Measurements from ENCODE around the gene IQCN. TPM values are rescaled to one million over a fixed set of nuclear protein-coding genes. Genes with fewer than 3 reads are reported as not detected.

The IQCN gene
- total and polyA plus RNA-seq, 2 donors (not counting 1 experiment from before 2014, with no cell fraction given): 52.0 to 63.6 TPM

DNA sequence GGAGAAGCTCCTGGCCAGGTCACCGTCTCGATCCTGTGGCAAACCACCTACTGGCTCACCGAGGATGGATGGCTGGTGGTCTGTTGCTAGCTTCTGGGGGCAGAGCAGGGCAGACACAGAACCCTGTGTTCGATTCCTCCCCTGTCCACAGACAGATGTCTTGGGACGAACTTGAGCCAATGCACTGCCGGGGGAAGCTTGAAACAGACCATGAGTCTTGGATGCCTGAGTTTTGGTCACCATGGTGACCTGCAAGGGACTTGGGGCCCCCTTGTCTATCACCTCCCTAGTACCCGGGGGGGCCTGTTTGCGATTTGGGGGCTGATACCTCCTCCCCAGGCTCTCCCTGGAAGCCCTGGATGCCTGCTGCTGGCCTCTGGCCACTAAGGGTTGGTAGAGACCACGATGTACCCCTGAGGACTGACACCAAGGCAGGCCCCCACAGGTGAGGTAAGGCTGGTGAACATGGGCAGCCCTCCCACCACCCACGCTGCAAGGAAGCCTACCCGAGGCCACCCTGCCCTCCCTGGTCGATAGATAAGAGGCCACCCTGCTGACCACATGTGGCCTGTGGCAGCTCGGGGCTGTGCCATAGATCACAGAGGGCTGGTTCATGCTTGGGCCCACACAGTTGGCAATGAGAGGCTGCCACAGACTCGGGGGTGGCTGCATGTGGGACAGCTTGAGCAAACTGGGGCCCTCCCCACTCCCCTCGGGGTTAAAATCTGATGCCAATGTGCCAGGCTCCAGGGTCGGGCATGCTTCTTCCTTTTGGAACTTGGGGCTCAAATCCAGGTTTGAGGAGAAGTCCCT lies 10.7 kb downstream of the IQCN start:
- peaks cover 97% of the 10 kb centered on the region for H4K20me1 ChIP-seq (ENCODE audit: control insufficient read depth, insufficient read depth, low read length, poor library complexity, severe bottlenecking)
- no peak overlapping the region for H2AFZ ChIP-seq (ENCODE audit: insufficient read depth, low read depth, low read length, poor library complexity, severe bottlenecking)
- DNase-seq: peak; percentile 52
- peaks cover 1% of the 10 kb centered on the region for H3K4me1 Mint-ChIP-seq
- peaks cover 0 to 64% of the 10 kb centered on the region in 2 experiments for H3K36me3 ChIP-seq (replicated peaks in 1 of 2; ENCODE audit: control extremely low read depth in 1 of 2, control insufficient read depth in 1 of 2, extremely low read depth in 1 of 2, insufficient read depth in 2 of 2, low read length in 1 of 2)
- H3K27ac Mint-ChIP-seq: no peak overlapping the region
- no peak for ATAC-seq (ENCODE audit: low read depth)
- CTCF ChIA-PET: interaction anchor here (1.4 to 1.8 kb wide), 3 partner anchors 9 to 16 kb away, joined by 5 to 9 read pairs (median 5); no protein-coding TSS in a partner anchor
- no peaks in the 10 kb centered on the region for H3K9me3 ChIP-seq (ENCODE audit: control extremely low read depth in 1 of 3, control insufficient read depth in 2 of 3, insufficient read depth in 1 of 3, low read length in 2 of 3)
- H3K9ac ChIP-seq (ENCODE audit: low read length): no peak overlapping the region
- H3K4me3 Mint-ChIP-seq: no peak overlapping the region
- 90% methylated on average over 16 of the region's 16 CpGs for WGBS (ENCODE audit: insufficient coverage)
- no peak overlapping the region for H3K4me2 ChIP-seq (replicated peaks; ENCODE audit: low read depth, low read length, poor library complexity, severe bottlenecking)
- no peaks in the 10 kb centered on the region for H3K27me3 ChIP-seq (replicated peaks in 1 of 4; ENCODE audit: control extremely low read depth in 1 of 4, control insufficient read depth in 3 of 4, insufficient read depth in 4 of 4, low read length in 3 of 4)
- intact Hi-C loops (cut with micrococcal nuclease): no loop called here
- POLR2A ChIA-PET: no interaction called here
- H3K79me2 ChIP-seq (ENCODE audit: control insufficient read depth, insufficient read depth, low read length): peaks cover 80% of the 10 kb centered on the region
- no peak overlapping the region for H3K27ac ChIP-seq (ENCODE audit: low read length in 2 of 2)
- H3K4me3 ChIP-seq (ENCODE audit: control extremely low read depth in 1 of 5, extremely low read depth in 1 of 5, insufficient read depth in 1 of 5, low read depth in 2 of 5, low read length in 4 of 5): no peak overlapping the region
- H3K27me3 Mint-ChIP-seq: no peaks in the 10 kb centered on the region
- no peaks in the 10 kb centered on the region for H3K4me1 ChIP-seq (ENCODE audit: control insufficient read depth in 2 of 2, insufficient read depth in 2 of 2, low read length in 2 of 2)
- no peaks in the 10 kb centered on the region for H3K9me3 Mint-ChIP-seq (ENCODE audit: insufficient read depth)
- no peak for TF ChIP-seq EZH2 (IDR thresholded peaks at IDR 0.05; ENCODE audit: borderline replicate concordance, insufficient read depth, low read depth, low read length, poor library complexity, severe bottlenecking)
- TF ChIP-seq, protein P1, sequence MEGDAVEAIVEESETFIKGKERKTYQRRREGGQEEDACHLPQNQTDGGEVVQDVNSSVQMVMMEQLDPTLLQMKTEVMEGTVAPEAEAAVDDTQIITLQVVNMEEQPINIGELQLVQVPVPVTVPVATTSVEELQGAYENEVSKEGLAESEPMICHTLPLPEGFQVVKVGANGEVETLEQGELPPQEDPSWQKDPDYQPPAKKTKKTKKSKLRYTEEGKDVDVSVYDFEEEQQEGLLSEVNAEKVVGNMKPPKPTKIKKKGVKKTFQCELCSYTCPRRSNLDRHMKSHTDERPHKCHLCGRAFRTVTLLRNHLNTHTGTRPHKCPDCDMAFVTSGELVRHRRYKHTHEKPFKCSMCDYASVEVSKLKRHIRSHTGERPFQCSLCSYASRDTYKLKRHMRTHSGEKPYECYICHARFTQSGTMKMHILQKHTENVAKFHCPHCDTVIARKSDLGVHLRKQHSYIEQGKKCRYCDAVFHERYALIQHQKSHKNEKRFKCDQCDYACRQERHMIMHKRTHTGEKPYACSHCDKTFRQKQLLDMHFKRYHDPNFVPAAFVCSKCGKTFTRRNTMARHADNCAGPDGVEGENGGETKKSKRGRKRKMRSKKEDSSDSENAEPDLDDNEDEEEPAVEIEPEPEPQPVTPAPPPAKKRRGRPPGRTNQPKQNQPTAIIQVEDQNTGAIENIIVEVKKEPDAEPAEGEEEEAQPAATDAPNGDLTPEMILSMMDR (IDR thresholded peaks at IDR 0.05): no peak

DNA sequence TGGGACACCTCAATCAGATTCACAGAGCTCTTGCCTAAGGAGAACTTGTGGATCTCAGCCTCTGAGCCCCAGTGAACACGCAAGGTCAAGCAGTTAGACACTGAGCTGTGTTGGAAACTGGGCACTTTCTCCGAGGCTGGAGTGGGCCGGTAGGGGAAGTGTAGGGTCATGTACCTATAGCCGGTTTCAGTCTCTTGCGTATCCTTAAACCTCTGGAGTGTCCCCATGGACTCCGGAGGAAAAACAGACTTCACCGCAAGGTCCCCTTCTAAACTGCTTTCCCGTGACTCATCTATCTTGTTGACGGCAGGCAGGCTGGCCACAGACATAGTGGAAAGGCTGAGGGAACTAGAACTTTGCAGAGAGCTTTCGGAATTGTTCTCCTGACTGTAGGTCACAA lies 11.3 kb downstream of the IQCN start:
- H3K4me1 ChIP-seq (ENCODE audit: control insufficient read depth in 2 of 2, insufficient read depth in 2 of 2, low read length in 2 of 2): no peaks in the 10 kb centered on the region
- Mint-ChIP-seq H3K4me3 (no peak overlapping the region), H3K27me3 (no peaks in the 10 kb centered on the region), H3K9me3 (ENCODE audit: insufficient read depth) (no peaks in the 10 kb centered on the region), H3K4me1 (peaks cover 1% of the 10 kb centered on the region), H3K27ac (no peak overlapping the region)
- peaks cover 0 to 58% of the 10 kb centered on the region in 2 experiments for H3K36me3 ChIP-seq (replicated peaks in 1 of 2; ENCODE audit: control extremely low read depth in 1 of 2, control insufficient read depth in 1 of 2, extremely low read depth in 1 of 2, insufficient read depth in 2 of 2, low read length in 1 of 2)
- H3K4me3 ChIP-seq (ENCODE audit: control extremely low read depth in 1 of 5, extremely low read depth in 1 of 5, insufficient read depth in 1 of 5, low read depth in 2 of 5, low read length in 4 of 5): no peak overlapping the region
- no peaks in the 10 kb centered on the region for H3K9me3 ChIP-seq (ENCODE audit: control extremely low read depth in 1 of 3, control insufficient read depth in 2 of 3, insufficient read depth in 1 of 3, low read length in 2 of 3)
- CTCF ChIA-PET: interaction anchor here (0.6 to 1.8 kb wide), 5 partner anchors 8 to 149 kb away, joined by 3 to 9 read pairs (median 5); no protein-coding TSS in a partner anchor
- peaks cover 75% of the 10 kb centered on the region for H3K79me2 ChIP-seq (ENCODE audit: control insufficient read depth, insufficient read depth, low read length)
- no peak overlapping the region for H2AFZ ChIP-seq (ENCODE audit: insufficient read depth, low read depth, low read length, poor library complexity, severe bottlenecking)
- TF ChIP-seq EZH2 (IDR thresholded peaks at IDR 0.05; ENCODE audit: borderline replicate concordance, insufficient read depth, low read depth, low read length, poor library complexity, severe bottlenecking): no peak
- TF ChIP-seq, protein P1 (IDR thresholded peaks at IDR 0.05): no peak
- POLR2A ChIA-PET: interaction anchor here (0.5 to 1.3 kb wide), 2 partner anchors 58 to 174 kb away, joined by 3 to 4 read pairs; partner anchors contain the start of gene RAB3A
- no peak overlapping the region for H3K27ac ChIP-seq (ENCODE audit: low read length in 2 of 2)
- H3K9ac ChIP-seq (ENCODE audit: low read length): no peak overlapping the region
- peaks cover 93% of the 10 kb centered on the region for H4K20me1 ChIP-seq (ENCODE audit: control insufficient read depth, insufficient read depth, low read length, poor library complexity, severe bottlenecking)
- H3K27me3 ChIP-seq (replicated peaks in 1 of 4; ENCODE audit: control extremely low read depth in 1 of 4, control insufficient read depth in 3 of 4, insufficient read depth in 4 of 4, low read length in 3 of 4): no peaks in the 10 kb centered on the region
- H3K4me2 ChIP-seq (replicated peaks; ENCODE audit: low read depth, low read length, poor library complexity, severe bottlenecking): no peak overlapping the region
- intact Hi-C loops (cut with micrococcal nuclease): no loop called here
- DNase-seq: no peak
- 96% methylated on average over 10 of the region's 10 CpGs for WGBS (ENCODE audit: insufficient coverage)
- ATAC-seq (ENCODE audit: low read depth): no peak
